Measurements from ENCODE around the gene TLE4.

- TF ChIP-seq, protein P1, sequence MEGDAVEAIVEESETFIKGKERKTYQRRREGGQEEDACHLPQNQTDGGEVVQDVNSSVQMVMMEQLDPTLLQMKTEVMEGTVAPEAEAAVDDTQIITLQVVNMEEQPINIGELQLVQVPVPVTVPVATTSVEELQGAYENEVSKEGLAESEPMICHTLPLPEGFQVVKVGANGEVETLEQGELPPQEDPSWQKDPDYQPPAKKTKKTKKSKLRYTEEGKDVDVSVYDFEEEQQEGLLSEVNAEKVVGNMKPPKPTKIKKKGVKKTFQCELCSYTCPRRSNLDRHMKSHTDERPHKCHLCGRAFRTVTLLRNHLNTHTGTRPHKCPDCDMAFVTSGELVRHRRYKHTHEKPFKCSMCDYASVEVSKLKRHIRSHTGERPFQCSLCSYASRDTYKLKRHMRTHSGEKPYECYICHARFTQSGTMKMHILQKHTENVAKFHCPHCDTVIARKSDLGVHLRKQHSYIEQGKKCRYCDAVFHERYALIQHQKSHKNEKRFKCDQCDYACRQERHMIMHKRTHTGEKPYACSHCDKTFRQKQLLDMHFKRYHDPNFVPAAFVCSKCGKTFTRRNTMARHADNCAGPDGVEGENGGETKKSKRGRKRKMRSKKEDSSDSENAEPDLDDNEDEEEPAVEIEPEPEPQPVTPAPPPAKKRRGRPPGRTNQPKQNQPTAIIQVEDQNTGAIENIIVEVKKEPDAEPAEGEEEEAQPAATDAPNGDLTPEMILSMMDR (conservative IDR thresholded peaks at IDR 0.05; ENCODE audit: low read length) = no peak
- TF ChIP-seq EZH2phosphoT487 (IDR thresholded peaks at IDR 0.05; ENCODE audit: borderline replicate concordance) = no peak
Measured at GRCh38 chr9:79610019-79610631, 38.4 kb downstream of the TLE4 start.

Data from Loucy (cell line).